ENCODE data around the gene RAD52.

Gene RAD52

GRCh38 chr12:949453-950191 is at the start of gene RAD52:
Gene RAD52, minus strand, starts transcription at chr12:949694. Its CDS starts 16,636 bp downstream, at chr12:933058.
- TF ChIP-seq HDGF (IDR thresholded peaks at IDR 0.05; ENCODE audit: borderline replicate concordance) (peak; percentile 63; the same call in 1 of the 2 replicates), PKNOX1 (IDR thresholded peaks at IDR 0.05) (peak; percentile 90), FOXK2 (IDR thresholded peaks at IDR 0.05) (no peak), ZNF384 (IDR thresholded peaks at IDR 0.05) (peak; percentile 99), ELF4 (IDR thresholded peaks at IDR 0.05) (peak; percentile 48), TARDBP (IDR thresholded peaks at IDR 0.05) (peak; percentile 87)
- DNase-seq (ENCODE audit: extremely low spot score), result peak; percentile 91
- ChIA-PET POLR2A (interaction anchor here (0.6 to 1.7 kb wide), 24 partner anchors 10 to 652 kb away, joined by 3 to 15 read pairs (median 4); partner anchors contain the start of genes ERC1 and WNK1), CTCF (interaction anchor here (0.5 to 1.6 kb wide), 12 partner anchors 10 to 394 kb away, joined by 3 to 7 read pairs (median 3); no protein-coding TSS in a partner anchor)

- TF ChIP-seq TARDBP (IDR thresholded peaks at IDR 0.05) (no peak), FOXK2 (IDR thresholded peaks at IDR 0.05) (no peak), FOXM1 (IDR thresholded peaks at IDR 0.05; ENCODE audit: borderline replicate concordance) (no peak), ZNF384 (IDR thresholded peaks at IDR 0.05) (no peak), FOXA1 (IDR thresholded peaks at IDR 0.05) (no peak), SUZ12 (IDR thresholded peaks at IDR 0.05) (no peak), ELF4 (IDR thresholded peaks at IDR 0.05) (no peak), BHLHE40 (IDR thresholded peaks at IDR 0.05; ENCODE audit: borderline replicate concordance) (no peak), ARNT (IDR thresholded peaks at IDR 0.05) (no peak), SP1 (IDR thresholded peaks at IDR 0.05) (no peak), HDGF (IDR thresholded peaks at IDR 0.05; ENCODE audit: borderline replicate concordance) (no peak), CTBP1 (IDR thresholded peaks at IDR 0.05; ENCODE audit: borderline replicate concordance) (no peak), L3MBTL2 (conservative IDR thresholded peaks at IDR 0.05) (no peak), NFRKB (IDR thresholded peaks at IDR 0.05) (no peak)
- ChIA-PET CTCF (interaction anchor here (1.0 kb wide), 1 partner anchor 95 kb away, joined by 4 read pairs; no protein-coding TSS in a partner anchor), POLR2A (interaction anchor here (1.2 kb wide), 1 partner anchor 49 kb away, joined by 3 read pairs; the partner anchor contains the start of gene RAD52)
- no peak for DNase-seq (ENCODE audit: extremely low spot score)
Observed at GRCh38 chr12:998020-998874, 48.8 kb upstream of the RAD52 start.

- POLR2A ChIA-PET, result interaction anchor here (1.2 kb wide), 1 partner anchor 48 kb away, joined by 3 read pairs; the partner anchor contains the start of gene RAD52
Observed at GRCh38 chr12:997505-997904, 48.0 kb upstream of the RAD52 start.

GRCh38 chr12:996881-997280 is 47.4 kb upstream of the RAD52 start:
- TF ChIP-seq LEF1 (IDR thresholded peaks at IDR 0.05; ENCODE audit: borderline replicate concordance) (no peak), L3MBTL2 (conservative IDR thresholded peaks at IDR 0.05) (no peak), SUZ12 (IDR thresholded peaks at IDR 0.05) (no peak)
- ChIA-PET POLR2A (interaction anchor here (1.2 kb wide), 1 partner anchor 47 kb away, joined by 3 read pairs; the partner anchor contains the start of gene RAD52), CTCF (interaction anchor here (1.0 kb wide), 1 partner anchor 47 kb away, joined by 3 read pairs; the partner anchor contains the start of gene RAD52)
- DNase-seq (ENCODE audit: extremely low spot score), result no peak

More at GRCh38 chr12:997505-997904, 48.0 kb upstream of the RAD52 start:
- DNase-seq (ENCODE audit: extremely low spot score), result no peak
- CTCF ChIA-PET, result interaction anchor here (1.0 kb wide), 1 partner anchor 96 kb away, joined by 4 read pairs; no protein-coding TSS in a partner anchor
- TF ChIP-seq PKNOX1 (IDR thresholded peaks at IDR 0.05) (no peak), HDGF (IDR thresholded peaks at IDR 0.05; ENCODE audit: borderline replicate concordance) (no peak), LEF1 (IDR thresholded peaks at IDR 0.05; ENCODE audit: borderline replicate concordance) (no peak), CTBP1 (IDR thresholded peaks at IDR 0.05; ENCODE audit: borderline replicate concordance) (no peak), ZNF384 (IDR thresholded peaks at IDR 0.05) (no peak), SP1 (IDR thresholded peaks at IDR 0.05) (no peak), BHLHE40 (IDR thresholded peaks at IDR 0.05; ENCODE audit: borderline replicate concordance) (no peak), L3MBTL2 (conservative IDR thresholded peaks at IDR 0.05) (no peak), NFRKB (IDR thresholded peaks at IDR 0.05) (no peak), FOXA1 (IDR thresholded peaks at IDR 0.05) (no peak), ELF4 (IDR thresholded peaks at IDR 0.05) (no peak)

GRCh38 chr12:992647-993046 is 43.2 kb upstream of the RAD52 start:
- no peak for DNase-seq (ENCODE audit: extremely low spot score)
- CTCF ChIA-PET, result interaction anchor here (0.6 to 1.3 kb wide), 3 partner anchors 9 to 1542 kb away, joined by 3 to 4 read pairs (median 3); partner anchors contain the start of gene RAD52
- POLR2A ChIA-PET, result interaction anchor here (1.7 to 2.5 kb wide), 2 partner anchors 43 to 90 kb away, joined by 6 to 15 read pairs; partner anchors contain the start of gene RAD52
- TF ChIP-seq CTBP1 (IDR thresholded peaks at IDR 0.05; ENCODE audit: borderline replicate concordance) (no peak), PKNOX1 (IDR thresholded peaks at IDR 0.05) (no peak), BHLHE40 (IDR thresholded peaks at IDR 0.05; ENCODE audit: borderline replicate concordance) (no peak)

Data from HEK293T (cell line).